ENCODE measurements around the gene RTP3. TPM values are rescaled to one million over a fixed set of nuclear protein-coding genes. Genes with fewer than 3 reads are reported as not detected.

The RTP3 gene
- total and polyA plus RNA-seq, 2 of the 8 experiments (the other 6 are each of a cell fraction or from before 2014, with no cell fraction given): 0.08 TPM; not detected in 1

DNA sequence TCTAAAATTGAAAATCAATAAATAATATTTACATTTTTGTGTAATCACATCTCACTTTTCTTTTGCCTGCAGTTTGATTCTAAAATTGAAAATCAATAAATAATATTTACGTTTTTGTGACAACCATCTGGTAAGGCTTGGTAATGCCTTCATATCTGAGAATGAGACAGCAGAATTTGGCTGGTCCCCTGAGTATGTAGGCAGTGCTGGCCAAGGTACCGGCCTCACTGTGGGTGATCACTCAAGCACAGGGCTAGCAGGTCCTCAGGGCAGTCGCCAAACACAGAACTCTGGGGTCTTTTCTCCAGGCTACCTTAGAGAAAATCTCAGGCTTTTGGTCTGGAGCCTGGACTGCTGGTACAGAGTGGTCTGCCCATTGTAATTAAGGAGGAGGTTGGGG is 26.2 kb downstream of the RTP3 start:
- no peak for FAIRE-seq
- POLR2A ChIA-PET (ENCODE audit: partially characterized antibody): no interaction called here

More for the DNA sequence above, 26.2 kb downstream of the RTP3 start:
- no peak overlapping the region for H4K91ac ChIP-seq (replicated peaks; ENCODE audit: insufficient read length, low read length)
- no peaks in the 10 kb centered on the region for H3K79me1 ChIP-seq (ENCODE audit: low read depth, low read length)
- H3K23ac ChIP-seq (ENCODE audit: insufficient read length): no peak overlapping the region
- no peak overlapping the region for H3K14ac ChIP-seq (ENCODE audit: insufficient read length)
- H3K18ac ChIP-seq (ENCODE audit: extremely low read depth, low read length): no peak overlapping the region
- no peak overlapping the region for H2BK5ac ChIP-seq (ENCODE audit: low read depth, low read length)
- no peaks in the 10 kb centered on the region for H4K20me1 ChIP-seq (replicated peaks in 1 of 2; ENCODE audit: control insufficient read depth in 1 of 2, insufficient read depth in 2 of 2, low read length in 2 of 2)
- no peak overlapping the region for H3K9ac ChIP-seq (replicated peaks in 1 of 4; ENCODE audit: extremely low read depth in 1 of 4, low read depth in 3 of 4, low read length in 3 of 4)
- no peak overlapping the region for H2BK15ac ChIP-seq (ENCODE audit: low read length)
- H3K4me2 ChIP-seq (ENCODE audit: insufficient read depth in 1 of 2, low read depth in 2 of 2, low read length in 2 of 2): no peak overlapping the region
- no peak overlapping the region for H3K4me3 ChIP-seq (ENCODE audit: extremely low read depth in 1 of 4, insufficient read depth in 2 of 4, low read depth in 3 of 4, low read length in 4 of 4)
- no peak overlapping the region for H4K5ac ChIP-seq (ENCODE audit: insufficient read length, low read depth, low read length)
- no peak overlapping the region for H2AK5ac ChIP-seq (ENCODE audit: low read depth, low read length)
- no peak overlapping the region; the same call in 1 of the 2 replicates for H2BK12ac ChIP-seq (ENCODE audit: low read depth, low read length)
- WGBS, 2 experiments (ENCODE audit: extremely low coverage in 1 of 2, insufficient coverage in 1 of 2, insufficient read length in 1 of 2, insufficient replicate concordance in 2 of 2, low coverage in 1 of 2, low lambda C conversion rate in 2 of 2, missing lambda C conversion rate in 1 of 2): 100% methylated on average over 3 of the region's 3 CpGs; no CpG with 5 or more reads in 1 of the 2 experiments
- no peak overlapping the region for H2AFZ ChIP-seq (ENCODE audit: low read length)
- DNase-seq (ENCODE audit: low read depth in 1 of 2, low spot score in 2 of 2): no peak
- H3K23me2 ChIP-seq (ENCODE audit: low read depth, low read length): peaks cover 5% of the 10 kb centered on the region; the same call in 1 of the 2 replicates
- no peaks in the 10 kb centered on the region for H3K36me3 ChIP-seq (ENCODE audit: control insufficient read depth in 2 of 4, insufficient read depth in 4 of 4, low read length in 3 of 4)
- no peak overlapping the region for H2BK20ac ChIP-seq (ENCODE audit: low read length)
- no peaks in the 10 kb centered on the region for H3K79me2 ChIP-seq (ENCODE audit: control insufficient read depth in 1 of 2, insufficient read depth in 2 of 2, low read length in 2 of 2)
- H3K27me3 ChIP-seq (replicated peaks in 1 of 4; ENCODE audit: control insufficient read depth in 3 of 4, extremely low read depth in 1 of 4, insufficient read depth in 3 of 4, low read length in 3 of 4): no peaks in the 10 kb centered on the region
- H3K4ac ChIP-seq (replicated peaks; ENCODE audit: insufficient read length, low read depth, low read length): no peak overlapping the region
- no peak overlapping the region for H2BK120ac ChIP-seq (replicated peaks; ENCODE audit: low read depth, low read length)
- H3K4me1 ChIP-seq (replicated peaks in 1 of 4; ENCODE audit: control insufficient read depth in 3 of 4, insufficient read depth in 4 of 4, low read length in 3 of 4): no peaks in the 10 kb centered on the region
- H3K56ac ChIP-seq (replicated peaks; ENCODE audit: insufficient read length, low read depth, low read length): no peak overlapping the region
- TF ChIP-seq JUN (IDR thresholded peaks at IDR 0.05; ENCODE audit: low read depth, low read length) (no peak), SP1 (IDR thresholded peaks at IDR 0.05; ENCODE audit: low read depth, low read length) (no peak)
- no peak overlapping the region for H3K27ac ChIP-seq (ENCODE audit: low read depth, low read length)
- no peaks in the 10 kb centered on the region for H3K9me3 ChIP-seq (ENCODE audit: insufficient read depth in 2 of 2, low read depth in 1 of 2, low read length in 1 of 2)
- H4K8ac ChIP-seq (ENCODE audit: extremely low read depth, insufficient read depth, low read length): no peak overlapping the region
- CTCF ChIA-PET (ENCODE audit: partially characterized antibody): no interaction called here
